NCI-H82 (cell line): ENCODE data around the gene CHRNE.
"Not testable (repeated sequence)": the region's sequence is repeated elsewhere in the genome, so short reads cannot be mapped to it uniquely, and the experiment has no call there.

Experiments used
- DNase-seq: peaks from one replicate; lab custom pipeline; 2025; lab: John Stamatoyannopoulos, UW

Gene CHRNE

GRCh38 chr17:4939796-4940554, 37.1 kb upstream of the CHRNE start, which contains the start of the genes RNF167 and SLC25A11:
Gene RNF167, plus strand, starts transcription at chr17:4940268. Its CDS starts 642 bp downstream, at chr17:4940910.
Gene SLC25A11, minus strand, starts transcription at chr17:4940046. Its CDS starts 136 bp downstream, at chr17:4939910.
- DNase-seq, result peak; percentile 100

GRCh38 chr17:4939546-4939795, 36.6 kb upstream of the CHRNE start:
- DNase-seq, result peak; percentile 63

- peak; percentile 59 for DNase-seq
Observed at GRCh38 chr17:4938688-4939545, 36.0 kb upstream of the CHRNE start.

- no peak for DNase-seq
Observed at GRCh38 chr17:4938069-4938491, 35.2 kb upstream of the CHRNE start.

GRCh38 chr17:4937553-4937952, 34.7 kb upstream of the CHRNE start:
- no peak for DNase-seq

GRCh38 chr17:4936436-4936835, 33.5 kb upstream of the CHRNE start:
- no peak for DNase-seq

GRCh38 chr17:4935650-4936049, 32.8 kb upstream of the CHRNE start:
- no peak for DNase-seq

- DNase-seq, result peak; percentile 51
Observed at GRCh38 chr17:4934173-4934979, 31.5 kb upstream of the CHRNE start.

GRCh38 chr17:4933646-4934045, 30.7 kb upstream of the CHRNE start:
- no peak for DNase-seq

- DNase-seq, result no peak
Observed at GRCh38 chr17:4932756-4933155, 29.9 kb upstream of the CHRNE start.

GRCh38 chr17:4931963-4932362, 29.1 kb upstream of the CHRNE start, which contains the start of gene GP1BA:
Gene GP1BA, plus strand, starts transcription at chr17:4932277. Its CDS starts 328 bp downstream, at chr17:4932605.
- DNase-seq, result no peak

- DNase-seq, result no peak
Observed at GRCh38 chr17:4928881-4929280, 26.0 kb upstream of the CHRNE start.

- DNase-seq, result not testable (repeated sequence)
Observed at GRCh38 chr17:4926577-4927335, 23.9 kb upstream of the CHRNE start.

GRCh38 chr17:4921320-4921719, 18.4 kb upstream of the CHRNE start:
- DNase-seq, result no peak

- DNase-seq, result peak; percentile 46
Observed at GRCh38 chr17:4920351-4921048, 17.6 kb upstream of the CHRNE start.

- peak; percentile 74 for DNase-seq
Observed at GRCh38 chr17:4919511-4920047, 16.7 kb upstream of the CHRNE start.

GRCh38 chr17:4914551-4914950, 11.7 kb upstream of the CHRNE start:
- DNase-seq, result not testable (repeated sequence)

GRCh38 chr17:4913994-4914393, 11.1 kb upstream of the CHRNE start:
- peak; percentile 39 for DNase-seq

- DNase-seq, result peak; percentile 94
Observed at GRCh38 chr17:4908711-4909496, 6.0 kb upstream of the CHRNE start.

- DNase-seq, result no peak
Observed at GRCh38 chr17:4908301-4908700, 5.4 kb upstream of the CHRNE start.
